NCI-H146 treated with DMSO at 0.1 percent for 48 hours (cell line): ENCODE data around the gene CSRP1.
A peak's percentile ranks its signal among the peaks of the same experiment; 100 is the strongest.
"Not testable (repeated sequence)": the region's sequence is repeated elsewhere in the genome, so short reads cannot be mapped to it uniquely, and the experiment has no call there.

ENCODE experiments used
- DNase-seq: peaks from one replicate; lab custom pipeline; 2025; ENCODE audit not compliant: unreplicated experiment; lab: John Stamatoyannopoulos, UW

Gene CSRP1

DNA sequence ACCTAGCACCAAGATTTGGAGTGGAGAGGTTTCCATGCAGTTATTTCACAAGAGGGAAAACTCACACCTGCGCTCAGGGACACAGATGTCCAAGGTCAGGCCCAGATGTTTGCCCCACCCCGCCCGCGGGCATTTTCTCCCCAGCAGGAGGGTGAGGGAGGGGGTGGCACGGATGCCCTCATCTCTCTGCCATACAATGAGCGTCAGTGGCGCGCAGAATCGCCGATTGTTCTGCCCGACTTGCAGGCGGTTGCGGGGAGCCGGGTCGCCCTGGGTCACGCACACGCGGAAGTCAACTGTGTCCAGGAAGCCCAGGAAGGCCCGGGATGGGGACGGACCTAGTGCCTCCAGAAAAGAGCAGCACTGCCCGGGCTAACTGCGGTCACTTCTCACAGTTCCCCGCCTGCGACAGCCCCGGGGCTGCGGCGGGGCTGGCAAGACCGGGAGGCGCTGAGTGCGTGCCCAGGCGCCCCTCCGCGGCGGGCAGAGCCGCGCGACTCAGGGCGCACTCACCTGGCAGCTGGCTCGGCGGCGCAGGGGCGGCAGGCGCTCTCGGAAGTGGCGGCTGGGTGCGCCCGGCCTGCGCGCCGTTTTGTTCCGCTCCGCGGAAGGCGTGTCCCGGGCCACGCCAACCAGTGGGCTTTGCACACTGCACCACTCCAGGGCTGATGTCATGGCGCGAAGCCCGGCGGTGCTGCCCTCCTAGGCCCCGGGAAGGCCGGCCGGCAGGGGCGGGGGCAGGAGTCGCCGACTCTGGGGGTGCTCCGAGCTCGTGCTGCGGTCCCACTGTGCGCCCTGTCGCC lies at the start of gene CSRP1:
TSS of gene CSRP1 (minus strand) at position 567 of the 803 bp plus-strand sequence. CDS start 10,820 bp downstream, outside the sequence.
- DNase-seq: peak; percentile 21

DNA sequence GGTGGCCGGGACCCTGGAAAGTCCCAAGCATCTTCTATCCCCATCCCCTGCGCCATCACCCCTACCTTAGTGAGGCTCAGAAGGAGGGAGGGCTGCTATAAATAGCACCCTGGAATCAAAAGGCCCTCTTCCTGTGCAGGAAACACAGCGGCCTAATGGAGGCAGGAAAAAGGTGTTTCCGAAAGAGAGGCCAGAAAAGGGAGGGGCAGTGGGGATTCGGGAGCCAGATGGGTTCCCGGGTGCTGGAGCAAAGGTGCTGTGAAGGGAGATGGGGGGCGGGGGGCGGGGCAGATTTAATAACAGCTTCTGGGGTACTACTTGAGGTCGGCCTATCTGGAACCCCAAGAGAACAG lies 48.6 kb upstream of the CSRP1 start:
- no peak for DNase-seq

DNA sequence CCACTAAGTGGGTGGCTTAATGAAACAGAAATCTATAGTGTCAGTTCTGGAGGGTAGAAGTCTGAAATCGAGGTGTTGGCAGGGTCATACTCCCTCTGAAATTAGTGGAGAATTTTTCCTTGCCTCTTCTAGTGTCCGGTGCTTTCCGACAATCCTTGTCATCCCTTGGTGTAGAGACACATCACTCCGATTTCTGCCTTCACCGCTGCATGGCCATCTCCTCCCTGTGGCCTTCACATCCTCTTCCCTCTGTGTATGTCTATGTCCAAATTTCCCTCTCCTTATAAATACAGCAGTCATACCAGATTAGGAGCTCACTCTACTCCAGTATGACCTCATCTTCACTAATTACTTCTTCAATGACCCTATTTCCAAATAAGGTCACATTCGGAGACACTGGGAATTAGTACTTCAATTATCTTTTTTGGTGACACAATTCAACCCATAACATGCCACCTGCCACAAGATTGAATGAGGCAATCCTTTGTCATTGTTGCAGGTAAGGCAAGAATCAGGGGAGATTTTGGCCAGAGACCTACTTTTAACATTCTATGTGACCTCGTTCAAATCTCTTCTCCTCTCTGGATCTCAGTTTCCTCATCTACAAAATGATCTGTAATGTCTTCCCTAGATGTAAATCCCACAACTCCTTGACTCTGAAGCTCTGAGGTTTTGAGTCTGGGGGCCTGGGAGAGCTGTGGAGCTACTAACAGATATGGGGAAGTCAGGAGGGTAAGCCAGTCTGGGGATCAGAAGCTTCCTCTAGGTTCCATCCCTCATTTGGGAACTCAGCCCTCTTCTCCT lies 48.1 kb upstream of the CSRP1 start:
- peak; percentile 42 for DNase-seq

- no peak for DNase-seq
Observed at GRCh38 chr1:201554190-201554600, 47.3 kb upstream of the CSRP1 start.

- peak; percentile 31 for DNase-seq
Observed at GRCh38 chr1:201553496-201554189, 46.7 kb upstream of the CSRP1 start.

GRCh38 chr1:201552941-201553351 lies 46.0 kb upstream of the CSRP1 start:
- peak; percentile 18 for DNase-seq

DNA sequence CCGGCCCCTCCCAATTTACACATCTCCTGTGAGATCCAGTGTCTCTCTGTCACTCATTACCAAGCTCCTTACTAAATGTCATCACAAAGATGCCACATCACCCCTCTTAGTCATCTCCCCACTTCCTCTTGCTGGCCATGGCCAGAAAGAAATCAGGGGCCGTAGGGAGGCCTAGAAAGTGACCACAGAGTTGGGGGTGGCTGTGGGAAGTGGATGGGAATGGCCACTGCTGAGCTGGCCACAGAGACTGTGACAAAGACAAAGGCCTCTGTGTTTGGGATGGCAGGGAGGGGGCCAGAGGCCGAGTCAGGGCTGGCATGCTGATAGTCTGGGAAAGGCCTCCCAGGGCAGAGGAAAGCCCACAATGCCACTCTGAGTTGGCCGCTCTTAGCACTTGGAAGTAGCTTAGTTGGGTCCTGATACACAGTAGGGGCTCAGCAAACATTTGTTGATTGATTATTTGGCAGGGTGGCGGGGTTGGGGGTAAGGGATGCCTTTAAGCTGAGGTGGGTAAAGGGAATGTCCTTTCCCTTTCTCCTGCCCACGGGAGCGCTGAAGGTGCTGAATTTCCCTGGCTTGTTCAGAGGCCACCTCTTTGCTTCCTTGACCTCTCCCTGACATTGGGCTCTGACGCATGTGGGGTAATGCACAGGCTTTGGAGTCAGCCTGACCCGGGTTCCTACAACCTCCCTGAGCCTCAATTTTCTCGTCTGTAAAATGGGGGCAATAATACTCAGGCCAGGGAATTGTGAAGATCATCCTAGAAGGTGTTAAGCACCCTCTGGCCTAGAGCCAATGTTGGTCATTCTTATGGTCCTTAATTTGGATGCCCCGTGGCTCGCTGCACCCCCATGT lies 45.2 kb upstream of the CSRP1 start:
- DNase-seq: no peak

- DNase-seq: no peak
Observed at GRCh38 chr1:201551096-201551495, 44.2 kb upstream of the CSRP1 start.

- not testable (repeated sequence) for DNase-seq
Observed at GRCh38 chr1:201549522-201549921, 42.6 kb upstream of the CSRP1 start.

GRCh38 chr1:201545851-201546492 lies 39.0 kb upstream of the CSRP1 start:
- peak; percentile 39 for DNase-seq

DNA sequence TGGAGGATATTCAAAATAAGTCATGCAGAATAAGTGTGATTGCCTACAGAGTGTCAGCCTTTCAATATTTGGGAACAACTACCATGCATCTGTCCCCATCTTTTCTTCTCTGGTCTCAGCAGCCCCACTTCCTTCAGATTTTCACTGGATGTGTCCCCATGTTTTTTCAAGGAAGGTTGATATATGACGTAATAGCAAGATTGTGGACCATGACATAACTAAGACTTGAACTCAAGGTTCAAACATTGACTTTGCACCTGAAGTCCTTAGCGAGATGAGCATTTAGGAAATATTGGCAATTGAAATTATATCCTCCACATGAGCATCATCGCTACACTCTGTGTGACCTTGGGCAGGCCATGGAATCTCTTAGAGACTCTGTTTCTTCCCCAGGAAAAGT lies 37.8 kb upstream of the CSRP1 start:
- no peak for DNase-seq

GRCh38 chr1:201543871-201544642 lies 37.1 kb upstream of the CSRP1 start:
- no peak for DNase-seq

GRCh38 chr1:201542309-201543035 lies 35.5 kb upstream of the CSRP1 start:
- no peak for DNase-seq

- DNase-seq: no peak
Observed at GRCh38 chr1:201540846-201541735, 34.2 kb upstream of the CSRP1 start.

DNA sequence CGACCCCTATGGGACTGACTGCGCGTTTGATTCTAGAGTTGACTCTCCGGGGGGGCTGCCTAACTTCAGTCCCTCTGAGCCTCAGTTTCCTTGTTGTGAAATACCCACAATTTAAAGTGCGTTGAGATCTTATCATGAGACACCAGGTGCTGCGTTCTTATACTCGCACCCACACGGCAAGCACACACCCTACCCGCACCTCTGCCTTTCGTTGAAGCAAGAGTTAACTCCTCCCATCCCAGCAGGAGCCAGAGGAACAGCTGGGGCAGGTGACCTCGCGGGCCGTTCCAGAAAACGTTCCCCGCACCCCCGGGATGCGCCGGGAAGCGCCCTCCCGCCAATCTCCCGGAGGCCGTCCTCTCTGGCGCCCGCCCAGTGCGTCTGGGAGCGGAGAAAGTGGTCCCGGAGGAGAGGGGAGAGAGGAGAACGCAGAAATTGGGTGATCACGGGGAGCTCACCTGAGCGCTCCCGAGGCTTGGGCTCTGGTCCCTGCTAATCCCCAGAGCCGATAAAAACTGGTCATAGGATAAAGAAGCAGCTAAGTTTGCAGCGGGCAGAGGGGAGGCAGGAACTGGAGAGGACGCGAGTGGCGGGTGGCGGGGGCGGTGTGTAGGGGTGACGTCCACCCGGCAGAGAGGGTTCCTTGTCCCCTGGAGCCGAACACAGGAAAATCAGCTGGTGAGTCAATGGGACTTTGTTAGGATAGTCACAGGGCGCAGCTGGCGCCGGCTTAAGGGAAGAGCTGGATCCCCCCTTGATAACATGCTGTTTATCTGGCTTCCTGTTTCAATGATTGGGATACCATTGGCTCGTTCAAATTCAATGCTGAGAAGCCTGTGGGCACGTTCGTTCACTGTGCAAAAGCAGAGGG lies 32.9 kb upstream of the CSRP1 start:
- DNase-seq: peak; percentile 81

GRCh38 chr1:201538612-201539551 lies 32.0 kb upstream of the CSRP1 start, which contains the start of gene NAV1:
Gene NAV1, plus strand, starts transcription at chr1:201539127. Its CDS starts 83,758 bp downstream, at chr1:201622885.
- DNase-seq: peak; percentile 53
